T-helper 17 cell (primary cell): ENCODE results near the gene RALGAPA2. TPM values are rescaled to one million over a fixed set of nuclear protein-coding genes. Genes with fewer than 3 reads are reported as not detected.

ENCODE experiments used
- ATAC-seq: fragments of 150-1000 bp; cut with Tn5 transposase; 2 replicates; pipeline ENCODE4 v1.10.0; 2021; ENCODE audit warnings: mild to moderate bottlenecking, moderate library complexity
- DNase-seq, 3 donors: peaks; one replicate each; pipeline versions ENCODE4 v3.0.0 to v3.0.0-alpha.2; 2020 to 2021
- H3K9me3 ChIP-seq: one replicate; pipeline ENCODE4 v1.7.0; 2013; ENCODE audit warnings: low read length, mild to moderate bottlenecking; ENCODE audit not compliant: control insufficient read depth, poor library complexity, severe bottlenecking
- H3K27ac Mint-ChIP-seq: one replicate; pipeline ENCODE4 v1.8.0; 2022; ENCODE audit warnings: mild to moderate bottlenecking, moderate library complexity, mixed read lengths
- H3K27me3 Mint-ChIP-seq: one replicate; pipeline ENCODE4 v1.8.0; 2022; ENCODE audit warnings: mixed read lengths
- H3K36me3 Mint-ChIP-seq: one replicate; pipeline ENCODE4 v1.8.0; 2022; ENCODE audit warnings: low read depth, mixed read lengths
- H3K4me1 Mint-ChIP-seq: one replicate; pipeline ENCODE4 v1.8.0; 2022; ENCODE audit warnings: mild to moderate bottlenecking, mixed read lengths
- H3K4me3 Mint-ChIP-seq: one replicate; pipeline ENCODE4 v1.8.0; 2022; ENCODE audit warnings: mild to moderate bottlenecking, moderate library complexity, mixed read lengths
- total RNA-seq, 4 donors: library from RNA in 2 of 4; stranded (reverse) in 2 of 4; gene quantifications; one replicate each; pipeline ENCODE4 v1.2.3 and lab custom pipeline; 2022 to 2026

RALGAPA2 gene
- total RNA-seq (10 to 100 TPM; 27.8 to 29.5 TPM), total RNA-seq (lab: John Stamatoyannopoulos, UW) (55.5 to 64.0 reads per million in 2 donors)

- Mint-ChIP-seq H3K27ac (peak within 1 kb of the TSS; percentile 92), H3K4me3 (peak within 1 kb of the TSS; percentile 91), H3K4me1 (peaks cover 25% of the 10 kb centered on the region), H3K36me3 (no peaks in the 10 kb centered on the region), H3K27me3 (peaks cover 5% of the 10 kb centered on the region)
- DNase-seq, result peak; percentile 88 to 96 (median 89)
- H3K9me3 ChIP-seq, result no peaks in the 10 kb centered on the region
- ATAC-seq, result peak; percentile 97
These were observed at the start of gene RALGAPA2 for GRCh38 chr20:20712474-20713243. TSS of gene RALGAPA2 (minus strand) at chr20:20712644. CDS start at chr20:20712480, 164 bp downstream.

- Mint-ChIP-seq H3K27me3 (peaks cover 51% of the 10 kb centered on the region), H3K27ac (no peak overlapping the region), H3K4me3 (no peak overlapping the region), H3K4me1 (no peaks in the 10 kb centered on the region), H3K36me3 (no peaks in the 10 kb centered on the region)
- no peaks in the 10 kb centered on the region for H3K9me3 ChIP-seq
- ATAC-seq (no peak), DNase-seq (no peak)
These were observed 48.9 kb upstream of the RALGAPA2 start for GRCh38 chr20:20761301-20761700.

- no peak for DNase-seq
- ATAC-seq, result no peak
- no peaks in the 10 kb centered on the region for H3K36me3 Mint-ChIP-seq
- no peak overlapping the region for H3K4me3 Mint-ChIP-seq
- H3K4me1 Mint-ChIP-seq, result peaks cover 3% of the 10 kb centered on the region
- no peak overlapping the region for H3K27ac Mint-ChIP-seq
- H3K9me3 ChIP-seq, result no peaks in the 10 kb centered on the region
- peaks cover 41% of the 10 kb centered on the region for H3K27me3 Mint-ChIP-seq
These were observed 46.7 kb upstream of the RALGAPA2 start for GRCh38 chr20:20759132-20759531.

- DNase-seq (no peak), ATAC-seq (no peak)
- H3K27me3 Mint-ChIP-seq, result peaks cover 27% of the 10 kb centered on the region
- H3K27ac Mint-ChIP-seq, result no peak overlapping the region
- H3K9me3 ChIP-seq, result no peaks in the 10 kb centered on the region
- peaks cover 3% of the 10 kb centered on the region for H3K4me1 Mint-ChIP-seq
- no peak overlapping the region for H3K4me3 Mint-ChIP-seq
- H3K36me3 Mint-ChIP-seq, result no peaks in the 10 kb centered on the region
These were observed 43.4 kb upstream of the RALGAPA2 start for GRCh38 chr20:20755674-20756319.

GRCh38 chr20:20755231-20755630, 42.8 kb upstream of the RALGAPA2 start:
- H3K9me3 ChIP-seq, result no peaks in the 10 kb centered on the region
- ATAC-seq (no peak), DNase-seq (no peak)
- H3K27me3 Mint-ChIP-seq, result peaks cover 22% of the 10 kb centered on the region
- peaks cover 3% of the 10 kb centered on the region for H3K4me1 Mint-ChIP-seq
- H3K36me3 Mint-ChIP-seq, result no peaks in the 10 kb centered on the region
- no peak overlapping the region for H3K27ac Mint-ChIP-seq
- H3K4me3 Mint-ChIP-seq, result no peak overlapping the region

GRCh38 chr20:20754714-20755113, 42.3 kb upstream of the RALGAPA2 start:
- H3K4me3 Mint-ChIP-seq, result no peak overlapping the region
- no peaks in the 10 kb centered on the region for H3K9me3 ChIP-seq
- H3K27me3 Mint-ChIP-seq, result peaks cover 22% of the 10 kb centered on the region
- H3K36me3 Mint-ChIP-seq, result no peaks in the 10 kb centered on the region
- no peak overlapping the region for H3K27ac Mint-ChIP-seq
- DNase-seq, result no peak
- ATAC-seq, result no peak
- H3K4me1 Mint-ChIP-seq, result peaks cover 3% of the 10 kb centered on the region

GRCh38 chr20:20752712-20753111, 40.3 kb upstream of the RALGAPA2 start:
- Mint-ChIP-seq H3K27ac (no peak overlapping the region), H3K36me3 (no peaks in the 10 kb centered on the region), H3K4me3 (no peak overlapping the region), H3K27me3 (peaks cover 17% of the 10 kb centered on the region), H3K4me1 (peaks cover 3% of the 10 kb centered on the region)
- no peak for ATAC-seq
- no peak for DNase-seq
- H3K9me3 ChIP-seq, result no peaks in the 10 kb centered on the region

GRCh38 chr20:20747298-20747697, 34.9 kb upstream of the RALGAPA2 start:
- no peak overlapping the region for H3K27ac Mint-ChIP-seq
- H3K4me1 Mint-ChIP-seq, result no peaks in the 10 kb centered on the region
- peaks cover 34% of the 10 kb centered on the region for H3K27me3 Mint-ChIP-seq
- H3K9me3 ChIP-seq, result no peaks in the 10 kb centered on the region
- no peak overlapping the region for H3K4me3 Mint-ChIP-seq
- no peaks in the 10 kb centered on the region for H3K36me3 Mint-ChIP-seq
- ATAC-seq, result no peak
- no peak for DNase-seq

GRCh38 chr20:20744170-20744725, 31.8 kb upstream of the RALGAPA2 start:
- H3K36me3 Mint-ChIP-seq, result peaks cover under 1% of the 10 kb centered on the region
- no peaks in the 10 kb centered on the region for H3K9me3 ChIP-seq
- ATAC-seq, result no peak
- peaks cover 40% of the 10 kb centered on the region for H3K27me3 Mint-ChIP-seq
- no peaks in the 10 kb centered on the region for H3K4me1 Mint-ChIP-seq
- no peak for DNase-seq
- H3K27ac Mint-ChIP-seq, result no peak overlapping the region
- no peak overlapping the region for H3K4me3 Mint-ChIP-seq

- DNase-seq, result no peak
- Mint-ChIP-seq H3K27ac (no peak overlapping the region), H3K27me3 (peaks cover 40% of the 10 kb centered on the region), H3K36me3 (peaks cover 2% of the 10 kb centered on the region), H3K4me3 (no peak overlapping the region), H3K4me1 (no peaks in the 10 kb centered on the region)
- ATAC-seq, result no peak
- no peaks in the 10 kb centered on the region for H3K9me3 ChIP-seq
These were observed 31.2 kb upstream of the RALGAPA2 start for GRCh38 chr20:20743511-20744169.

- Mint-ChIP-seq H3K4me3 (no peak overlapping the region), H3K27me3 (peaks cover 54% of the 10 kb centered on the region), H3K4me1 (no peaks in the 10 kb centered on the region), H3K27ac (no peak overlapping the region), H3K36me3 (peaks cover 2% of the 10 kb centered on the region)
- no peaks in the 10 kb centered on the region for H3K9me3 ChIP-seq
- no peak for DNase-seq
- no peak for ATAC-seq
These were observed 28.9 kb upstream of the RALGAPA2 start for GRCh38 chr20:20741087-20742045.

- H3K9me3 ChIP-seq, result no peaks in the 10 kb centered on the region
- Mint-ChIP-seq H3K4me1 (no peaks in the 10 kb centered on the region), H3K27ac (no peak overlapping the region), H3K36me3 (peaks cover 2% of the 10 kb centered on the region), H3K27me3 (peaks cover 55% of the 10 kb centered on the region), H3K4me3 (no peak overlapping the region)
- ATAC-seq, result no peak
- DNase-seq, result no peak
These were observed 28.1 kb upstream of the RALGAPA2 start for GRCh38 chr20:20740541-20740940.
